Measurements from ENCODE around the gene PRDM16. TPM values are rescaled to one million over a fixed set of nuclear protein-coding genes. Genes with fewer than 3 reads are reported as not detected.

Gene PRDM16
- total RNA-seq, 1 donor from 2014 or later: 0.43 TPM

DNA sequence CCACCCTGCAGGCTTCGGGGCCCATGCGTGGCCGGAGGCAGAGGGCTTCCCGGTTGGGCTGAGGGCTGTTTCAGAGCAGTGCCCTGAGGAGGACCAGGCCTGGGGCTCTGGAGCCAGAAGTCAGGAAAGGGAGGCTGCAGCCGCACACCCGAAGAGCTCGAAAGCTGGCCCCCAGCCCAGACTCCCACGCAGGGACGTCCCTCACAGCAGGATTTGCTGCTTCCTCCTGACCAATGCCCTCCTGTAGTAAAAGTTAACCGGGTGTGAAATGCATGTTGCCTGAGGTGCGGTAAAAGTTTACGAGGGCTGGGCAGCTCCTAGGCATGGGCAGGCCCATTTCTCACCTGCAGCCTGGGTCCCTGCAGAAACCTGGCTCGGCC lies 283.9 kb downstream of the PRDM16 start:
- no peaks in the 10 kb centered on the region for H3K36me3 ChIP-seq (ENCODE audit: insufficient read depth, low read length)
- Mint-ChIP-seq H3K4me1 (ENCODE audit: low read depth, unreplicated experiment) (peaks cover 4% of the 10 kb centered on the region), H3K27ac (ENCODE audit: unreplicated experiment) (no peak overlapping the region), H3K4me3 (ENCODE audit: unreplicated experiment) (no peak overlapping the region), H3K27me3 (ENCODE audit: low read depth, unreplicated experiment) (peaks cover 36% of the 10 kb centered on the region), H3K36me3 (ENCODE audit: low read depth, unreplicated experiment) (no peaks in the 10 kb centered on the region), H3K9me3 (ENCODE audit: unreplicated experiment) (no peaks in the 10 kb centered on the region)
- H3K4me3 ChIP-seq (ENCODE audit: insufficient read depth, low read depth, low read length): no peak overlapping the region
- peaks cover 28% of the 10 kb centered on the region for H3K4me1 ChIP-seq (ENCODE audit: insufficient read depth, low read length)
- FAIRE-seq (no peak), DNase-seq (ENCODE audit: low read depth) (peak; percentile 69)
- peaks cover 5% of the 10 kb centered on the region for H3K27me3 ChIP-seq (ENCODE audit: insufficient read depth, low read length)
- no peak overlapping the region for H2AFZ ChIP-seq (ENCODE audit: low read depth, low read length)
- peaks cover 15% of the 10 kb centered on the region for H4K20me1 ChIP-seq (ENCODE audit: insufficient read depth, low read length)
- no peaks in the 10 kb centered on the region for H3K9me3 ChIP-seq (ENCODE audit: insufficient read depth, low read depth, low read length)
- peak overlapping the region; percentile 24 for H3K9ac ChIP-seq (ENCODE audit: low read length)
- no peak overlapping the region for H3K27ac ChIP-seq (ENCODE audit: low read depth, low read length)
- peak overlapping the region; percentile 70 for H3K4me2 ChIP-seq (ENCODE audit: low read length)
- TF ChIP-seq, protein P1, sequence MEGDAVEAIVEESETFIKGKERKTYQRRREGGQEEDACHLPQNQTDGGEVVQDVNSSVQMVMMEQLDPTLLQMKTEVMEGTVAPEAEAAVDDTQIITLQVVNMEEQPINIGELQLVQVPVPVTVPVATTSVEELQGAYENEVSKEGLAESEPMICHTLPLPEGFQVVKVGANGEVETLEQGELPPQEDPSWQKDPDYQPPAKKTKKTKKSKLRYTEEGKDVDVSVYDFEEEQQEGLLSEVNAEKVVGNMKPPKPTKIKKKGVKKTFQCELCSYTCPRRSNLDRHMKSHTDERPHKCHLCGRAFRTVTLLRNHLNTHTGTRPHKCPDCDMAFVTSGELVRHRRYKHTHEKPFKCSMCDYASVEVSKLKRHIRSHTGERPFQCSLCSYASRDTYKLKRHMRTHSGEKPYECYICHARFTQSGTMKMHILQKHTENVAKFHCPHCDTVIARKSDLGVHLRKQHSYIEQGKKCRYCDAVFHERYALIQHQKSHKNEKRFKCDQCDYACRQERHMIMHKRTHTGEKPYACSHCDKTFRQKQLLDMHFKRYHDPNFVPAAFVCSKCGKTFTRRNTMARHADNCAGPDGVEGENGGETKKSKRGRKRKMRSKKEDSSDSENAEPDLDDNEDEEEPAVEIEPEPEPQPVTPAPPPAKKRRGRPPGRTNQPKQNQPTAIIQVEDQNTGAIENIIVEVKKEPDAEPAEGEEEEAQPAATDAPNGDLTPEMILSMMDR (IDR thresholded peaks at IDR 0.05; ENCODE audit: insufficient read depth, low read depth, low read length): no peak
- TF ChIP-seq EZH2 (IDR thresholded peaks at IDR 0.05; ENCODE audit: insufficient read depth, low read length): no peak
- H3K79me2 ChIP-seq (ENCODE audit: insufficient read depth, low read length): no peaks in the 10 kb centered on the region

DNA sequence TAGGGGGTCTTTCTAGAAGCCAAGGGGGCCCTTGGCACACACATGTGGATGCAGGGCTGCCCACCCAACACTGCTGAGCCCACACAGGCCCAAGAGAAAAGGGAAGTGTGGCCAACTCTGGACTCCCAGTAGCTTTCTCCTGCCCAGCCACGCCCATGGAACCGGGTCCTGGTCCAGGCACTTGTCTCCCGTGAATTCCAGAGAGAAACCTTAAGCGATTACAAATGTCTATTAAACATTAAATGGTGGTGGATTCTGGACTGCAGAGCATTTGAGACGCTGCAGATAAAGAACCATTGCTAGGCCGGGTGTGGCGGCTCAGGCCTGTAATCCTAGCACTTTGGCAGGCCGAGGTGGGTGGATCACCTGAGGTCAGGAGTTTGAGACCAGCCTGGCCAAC lies 284.9 kb downstream of the PRDM16 start:
- no peak overlapping the region for H2AFZ ChIP-seq (ENCODE audit: low read depth, low read length)
- H3K4me3 Mint-ChIP-seq (ENCODE audit: unreplicated experiment): no peak overlapping the region
- H4K20me1 ChIP-seq (ENCODE audit: insufficient read depth, low read length): peaks cover 8% of the 10 kb centered on the region
- no peak overlapping the region for H3K9ac ChIP-seq (ENCODE audit: low read length)
- no peaks in the 10 kb centered on the region for H3K36me3 Mint-ChIP-seq (ENCODE audit: low read depth, unreplicated experiment)
- no peak overlapping the region for H3K4me3 ChIP-seq (ENCODE audit: insufficient read depth, low read depth, low read length)
- no peak for DNase-seq (ENCODE audit: low read depth)
- no peaks in the 10 kb centered on the region for H3K79me2 ChIP-seq (ENCODE audit: insufficient read depth, low read length)
- no peak for FAIRE-seq
- H3K4me1 Mint-ChIP-seq (ENCODE audit: low read depth, unreplicated experiment): peaks cover 4% of the 10 kb centered on the region
- H3K27me3 Mint-ChIP-seq (ENCODE audit: low read depth, unreplicated experiment): peaks cover 41% of the 10 kb centered on the region
- H3K9me3 ChIP-seq (ENCODE audit: insufficient read depth, low read depth, low read length): no peaks in the 10 kb centered on the region
- H3K9me3 Mint-ChIP-seq (ENCODE audit: unreplicated experiment): no peaks in the 10 kb centered on the region
- no peaks in the 10 kb centered on the region for H3K36me3 ChIP-seq (ENCODE audit: insufficient read depth, low read length)
- H3K27ac Mint-ChIP-seq (ENCODE audit: unreplicated experiment): no peak overlapping the region
- TF ChIP-seq, protein P1 (IDR thresholded peaks at IDR 0.05; ENCODE audit: insufficient read depth, low read depth, low read length): no peak
- no peak for TF ChIP-seq EZH2 (IDR thresholded peaks at IDR 0.05; ENCODE audit: insufficient read depth, low read length)
- peaks cover 23% of the 10 kb centered on the region for H3K4me1 ChIP-seq (ENCODE audit: insufficient read depth, low read length)
- H3K4me2 ChIP-seq (ENCODE audit: low read length): no peak overlapping the region
- peaks cover 5% of the 10 kb centered on the region for H3K27me3 ChIP-seq (ENCODE audit: insufficient read depth, low read length)
- H3K27ac ChIP-seq (ENCODE audit: low read depth, low read length): no peak overlapping the region

DNA sequence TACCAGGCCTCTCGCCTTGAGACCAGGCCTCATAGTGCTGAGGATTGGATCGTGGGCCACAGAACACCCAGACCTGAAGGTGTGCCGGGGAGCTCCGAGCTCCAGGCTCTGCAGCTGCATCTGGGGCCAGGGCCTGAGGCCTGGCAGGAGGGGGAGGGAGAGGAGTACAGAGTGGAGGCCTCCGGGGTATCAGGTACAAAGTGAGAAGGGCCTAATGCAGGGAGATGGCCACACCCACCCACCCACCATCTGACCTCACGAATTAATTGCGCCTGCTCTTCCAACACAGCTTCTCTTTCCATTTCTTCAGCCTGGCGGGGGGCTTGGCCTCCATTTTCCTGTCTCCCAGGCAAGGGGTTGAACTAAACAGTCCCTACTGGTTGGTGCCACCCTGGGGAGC lies 286.1 kb downstream of the PRDM16 start:
- Histone ChIP-seq H3K9ac (ENCODE audit: low read length) (no peak overlapping the region), H3K27ac (ENCODE audit: low read depth, low read length) (no peak overlapping the region), H2AFZ (ENCODE audit: low read depth, low read length) (no peak overlapping the region), H3K79me2 (ENCODE audit: insufficient read depth, low read length) (no peaks in the 10 kb centered on the region), H3K4me2 (ENCODE audit: low read length) (no peak overlapping the region), H3K4me3 (ENCODE audit: insufficient read depth, low read depth, low read length) (no peak overlapping the region), H4K20me1 (ENCODE audit: insufficient read depth, low read length) (peaks cover 4% of the 10 kb centered on the region), H3K9me3 (ENCODE audit: insufficient read depth, low read depth, low read length) (no peaks in the 10 kb centered on the region), H3K4me1 (ENCODE audit: insufficient read depth, low read length) (peaks cover 15% of the 10 kb centered on the region), H3K36me3 (ENCODE audit: insufficient read depth, low read length) (no peaks in the 10 kb centered on the region), H3K27me3 (ENCODE audit: insufficient read depth, low read length) (peaks cover 5% of the 10 kb centered on the region)
- DNase-seq (ENCODE audit: low read depth): no peak
- Mint-ChIP-seq H3K4me3 (ENCODE audit: unreplicated experiment) (no peak overlapping the region), H3K9me3 (ENCODE audit: unreplicated experiment) (peaks cover 3% of the 10 kb centered on the region), H3K36me3 (ENCODE audit: low read depth, unreplicated experiment) (no peaks in the 10 kb centered on the region), H3K27ac (ENCODE audit: unreplicated experiment) (no peak overlapping the region), H3K27me3 (ENCODE audit: low read depth, unreplicated experiment) (peaks cover 49% of the 10 kb centered on the region), H3K4me1 (ENCODE audit: low read depth, unreplicated experiment) (peaks cover 4% of the 10 kb centered on the region)
- TF ChIP-seq, protein P1 (IDR thresholded peaks at IDR 0.05; ENCODE audit: insufficient read depth, low read depth, low read length): no peak
- TF ChIP-seq EZH2 (IDR thresholded peaks at IDR 0.05; ENCODE audit: insufficient read depth, low read length): no peak
- no peak for FAIRE-seq

All from astrocyte (in vitro differentiated cells and primary cell).